EH (cell line): ENCODE data around the gene TMEM132D.

Source experiments
- DNase-seq: peaks from one replicate; pipeline ENCODE4 v3.0.0-alpha.2; 2015; ENCODE audit warnings: low read depth

The TMEM132D gene

GRCh38 chr12:129723260-129723659 is 180.6 kb downstream of the TMEM132D start:
- no peak for DNase-seq

DNA sequence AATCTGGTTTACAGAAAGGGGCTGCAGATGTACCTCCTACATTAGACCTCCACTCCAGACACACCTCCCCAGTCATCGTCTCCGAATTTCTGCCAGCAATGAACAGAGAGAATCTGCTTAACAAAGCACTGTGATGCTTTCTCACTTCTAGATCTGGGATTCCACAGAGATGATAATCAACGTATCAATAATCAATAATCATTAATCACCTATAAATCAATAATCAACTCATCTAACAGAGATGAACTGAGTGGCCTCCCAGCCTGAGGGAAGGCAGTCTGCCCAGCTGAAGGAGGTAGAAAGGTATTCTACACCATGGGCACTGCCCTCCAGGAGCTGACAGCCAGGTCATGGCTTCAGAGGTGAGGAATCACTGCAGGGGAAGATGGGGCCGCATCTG is 183.2 kb downstream of the TMEM132D start:
- no peak for DNase-seq

GRCh38 chr12:129719416-129719815 is 184.4 kb downstream of the TMEM132D start:
- no peak for DNase-seq

DNA sequence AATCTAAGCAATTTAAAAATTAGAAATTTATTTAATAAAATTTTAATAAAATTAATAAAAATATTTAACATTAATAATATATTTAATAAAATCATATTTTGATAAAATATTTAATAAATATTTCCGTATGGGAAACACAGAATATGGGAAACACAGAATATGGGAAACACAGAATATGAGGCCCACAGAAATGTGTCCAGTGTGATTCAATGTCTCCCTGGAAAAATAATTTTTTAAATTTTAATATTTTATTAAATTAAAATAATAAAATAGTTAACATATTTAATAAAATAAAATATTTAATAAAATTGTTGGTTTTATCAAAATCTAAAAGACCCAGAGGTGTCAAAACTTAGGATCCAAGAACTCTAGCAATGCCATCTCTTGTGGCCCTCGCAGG is 186.4 kb downstream of the TMEM132D start:
- no peak for DNase-seq

- DNase-seq, result no peak
Observed at GRCh38 chr12:129716825-129717224, 187.0 kb downstream of the TMEM132D start.

GRCh38 chr12:129706716-129707115 is 197.1 kb downstream of the TMEM132D start:
- DNase-seq, result no peak

DNA sequence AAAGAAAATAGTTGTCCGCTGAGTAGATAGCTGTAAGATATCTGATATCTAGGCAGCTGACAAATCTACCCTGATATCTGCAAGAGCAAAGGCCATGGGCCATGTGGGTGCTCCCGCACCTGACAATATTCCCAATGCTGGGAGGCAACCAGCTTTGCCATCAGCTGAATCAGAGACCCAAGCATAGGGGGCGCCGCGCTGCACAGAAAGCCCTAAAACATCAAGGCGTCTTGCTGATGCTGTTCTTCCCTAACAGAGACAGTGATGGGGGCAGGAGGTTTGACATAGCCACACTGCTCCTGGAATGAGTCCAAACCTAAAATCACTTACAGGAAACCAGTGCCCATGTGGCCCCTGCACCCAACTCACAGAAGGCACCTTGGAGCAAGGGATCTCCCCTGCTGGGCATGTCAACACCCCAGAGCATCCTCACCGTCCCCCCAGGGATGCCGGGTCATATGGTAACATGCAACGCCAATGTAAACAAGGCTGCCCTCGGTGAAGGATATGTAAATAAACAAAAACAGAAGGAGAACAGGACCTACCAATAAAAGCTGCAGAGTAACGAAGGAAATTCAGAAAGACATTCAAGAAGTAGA is 199.5 kb downstream of the TMEM132D start:
- DNase-seq, result no peak

- no peak for DNase-seq
Observed at GRCh38 chr12:129701631-129702101, 202.2 kb downstream of the TMEM132D start.

GRCh38 chr12:129700036-129700435 is 203.8 kb downstream of the TMEM132D start:
- no peak for DNase-seq

DNA sequence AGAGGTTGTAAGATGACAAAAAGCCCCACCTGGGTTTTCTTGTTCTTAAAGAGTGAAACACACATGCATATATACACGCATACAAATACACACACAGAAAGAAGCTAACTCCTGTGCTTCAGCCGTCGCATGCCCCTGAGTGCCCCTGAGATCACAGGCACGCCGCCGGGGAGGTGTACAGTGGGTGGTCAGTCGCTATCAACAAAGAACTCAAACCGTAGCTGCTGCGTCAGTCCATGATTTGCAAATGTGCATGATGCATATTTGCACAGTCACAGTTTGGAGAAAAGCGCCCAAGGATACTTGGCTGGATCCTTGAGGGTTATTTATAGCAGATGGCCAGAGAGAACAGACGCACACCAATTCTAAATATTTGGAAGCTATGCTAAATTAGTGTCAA is 206.9 kb downstream of the TMEM132D start:
- DNase-seq, result no peak

DNA sequence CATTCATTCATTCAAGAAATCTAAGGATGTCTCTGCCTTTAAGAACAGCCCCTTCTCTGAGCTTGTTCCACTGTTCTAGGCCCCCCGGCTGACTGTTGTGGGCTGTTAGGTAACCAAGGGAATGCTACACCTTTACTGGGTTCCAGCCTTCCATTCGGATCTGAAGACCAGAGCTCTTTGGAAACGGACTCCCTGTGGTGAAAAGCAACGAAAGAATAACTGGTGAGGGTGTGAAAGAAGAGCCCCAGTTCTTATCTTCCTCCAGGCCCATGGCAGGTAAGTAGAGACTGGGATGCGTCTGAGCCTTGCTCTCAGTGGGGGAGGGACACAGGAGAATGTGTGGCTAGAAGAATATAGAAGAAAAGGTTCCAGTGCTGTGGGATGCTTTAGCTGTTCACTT is 207.4 kb downstream of the TMEM132D start:
- DNase-seq, result no peak

DNA sequence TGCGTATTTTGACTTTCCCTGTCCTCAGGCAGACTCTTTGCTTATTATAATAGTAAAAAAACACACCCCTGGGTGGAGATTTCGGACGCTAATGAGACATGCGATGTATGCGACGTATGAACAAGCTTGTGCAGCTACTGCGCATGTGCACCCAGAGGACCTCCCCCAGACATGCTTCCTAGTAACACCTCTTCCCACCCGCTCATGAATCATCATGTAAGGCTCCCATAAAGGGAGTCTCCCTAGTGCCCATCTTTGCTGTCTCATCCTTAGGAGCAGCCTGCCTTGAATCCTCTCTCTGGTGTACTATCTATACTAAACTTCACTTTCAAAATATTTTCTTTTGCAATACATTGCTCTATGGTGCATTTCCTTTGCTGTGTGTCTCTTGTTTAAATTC is 210.1 kb downstream of the TMEM132D start:
- no peak for DNase-seq

GRCh38 chr12:129687731-129688130 is 216.1 kb downstream of the TMEM132D start:
- DNase-seq, result no peak

DNA sequence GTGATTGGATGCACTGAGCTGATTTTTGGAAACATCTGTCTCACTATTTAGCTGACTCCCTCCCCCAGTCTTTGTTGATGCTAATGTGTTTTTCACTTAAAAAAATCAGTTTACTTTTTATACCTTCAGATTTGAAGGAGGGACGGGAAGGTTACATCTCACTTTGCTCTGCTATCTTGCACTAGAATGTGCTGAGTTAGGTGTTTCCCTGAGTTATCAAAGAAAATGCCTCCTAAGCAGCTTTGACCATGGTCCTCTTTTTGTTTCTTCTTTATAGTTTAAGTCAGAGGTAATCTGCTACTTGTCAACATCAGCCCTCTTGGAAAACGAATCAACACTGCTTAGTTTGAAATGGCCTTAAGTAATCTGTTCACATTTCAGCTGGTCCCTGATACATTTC is 222.0 kb downstream of the TMEM132D start:
- DNase-seq, result no peak

- no peak for DNase-seq
Observed at GRCh38 chr12:129681151-129681550, 222.7 kb downstream of the TMEM132D start.

- no peak for DNase-seq
Observed at GRCh38 chr12:129676411-129676810, 227.4 kb downstream of the TMEM132D start.

DNA sequence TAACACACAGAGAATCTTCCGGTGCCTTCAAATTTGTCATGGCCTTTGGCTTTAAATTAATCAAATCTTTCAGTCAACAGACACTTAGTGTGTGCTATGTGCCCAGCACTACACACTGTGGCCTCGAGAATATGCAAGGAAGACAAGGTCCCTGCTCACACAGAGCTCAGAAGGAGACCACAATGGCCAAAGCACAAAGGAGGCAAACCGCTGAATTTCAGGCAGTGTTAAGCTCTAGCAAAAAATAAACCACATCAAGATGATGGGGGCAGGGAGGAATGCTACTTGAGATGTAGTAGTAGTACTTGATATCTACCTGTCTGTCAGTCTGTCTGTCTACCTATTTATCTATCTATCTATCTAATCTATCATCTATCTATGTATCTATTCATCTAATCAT is 227.9 kb downstream of the TMEM132D start:
- no peak for DNase-seq

GRCh38 chr12:129675496-129675895 is 228.3 kb downstream of the TMEM132D start:
- no peak for DNase-seq

DNA sequence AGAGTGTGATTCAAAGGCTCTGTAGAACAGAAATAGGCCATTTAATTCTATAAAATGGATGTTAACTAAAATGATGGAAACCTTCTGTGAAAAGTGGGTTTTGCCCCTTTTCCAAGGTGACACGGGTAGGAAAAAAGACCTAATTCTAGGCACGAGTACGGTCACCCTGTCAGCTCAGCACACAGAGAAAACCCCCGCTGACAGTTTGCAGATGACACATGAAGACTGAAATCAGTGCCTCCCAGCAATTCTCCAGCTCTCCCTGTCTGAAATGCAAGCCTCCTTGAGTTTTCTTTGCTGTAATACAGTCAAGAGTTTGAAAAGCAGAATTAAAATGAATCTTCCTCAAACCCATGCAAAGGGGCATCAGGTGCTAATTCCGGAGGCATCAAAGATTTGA is 230.0 kb downstream of the TMEM132D start:
- DNase-seq, result no peak

GRCh38 chr12:129672110-129672509 is 231.7 kb downstream of the TMEM132D start:
- no peak for DNase-seq

GRCh38 chr12:129670256-129670920 is 233.4 kb downstream of the TMEM132D start:
- no peak for DNase-seq

- DNase-seq, result no peak
Observed at GRCh38 chr12:129665414-129665813, 238.4 kb downstream of the TMEM132D start.

DNA sequence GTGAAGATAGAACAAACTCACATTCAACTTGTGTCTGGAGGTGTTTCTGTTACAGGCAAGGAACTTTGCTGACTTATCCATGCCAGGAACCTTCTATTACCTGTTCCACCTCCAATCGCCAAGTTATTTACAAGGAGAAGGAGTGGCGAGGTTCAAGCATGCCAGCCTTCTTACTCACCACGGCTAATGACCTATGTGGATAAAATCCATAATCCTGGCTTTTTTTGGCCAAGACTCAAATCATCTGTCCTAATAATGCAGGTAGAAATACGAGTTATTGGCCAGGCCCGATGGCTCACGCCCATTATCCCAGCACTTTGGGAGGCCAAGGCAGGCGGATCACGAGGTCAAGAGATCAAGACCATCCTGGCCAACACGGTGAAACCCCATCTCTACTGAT is 241.6 kb downstream of the TMEM132D start:
- no peak for DNase-seq

DNA sequence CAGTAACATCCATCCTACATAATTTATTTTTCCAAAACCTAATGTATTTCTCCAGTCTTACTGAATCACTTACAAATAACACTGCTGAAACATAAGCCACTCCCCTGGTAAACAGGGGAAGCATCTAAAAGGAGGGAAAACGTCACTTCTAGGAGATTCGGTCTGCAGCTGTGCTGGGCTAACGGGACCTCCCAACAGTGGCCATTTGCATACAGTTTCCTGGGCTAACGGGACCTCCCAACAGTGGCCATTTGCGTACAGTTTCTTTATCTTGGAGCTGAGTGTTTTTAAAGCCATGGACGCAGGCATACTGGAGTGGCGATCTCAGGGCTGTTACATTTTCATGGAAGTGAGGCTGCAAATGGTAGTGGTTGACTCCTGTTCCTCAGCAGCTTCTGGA is 242.9 kb downstream of the TMEM132D start:
- no peak for DNase-seq
